GM23338 (cell line): ENCODE measurements around the gene HDGFL2. TPM values are rescaled to one million over a fixed set of nuclear protein-coding genes. Genes with fewer than 3 reads are reported as not detected.

Source experiments
- ATAC-seq: fragments of 200-7000 bp; cut with Tn5 transposase; 3 replicates; pipeline ENCODE4 v1.9.1; 2020
- DNase-seq: peaks from one replicate; pipeline ENCODE4 v3.0.0-alpha.2; 2015; ENCODE audit warnings: low spot score
- H2AFZ ChIP-seq: fragments of 200-600 bp; sonication (generic); 2 replicates; pipeline ENCODE4 v1.8.0; 2016; ENCODE audit warnings: antibody characterized with exemption, mild to moderate bottlenecking, moderate library complexity
- H3F3A ChIP-seq: fragments of 200-600 bp; sonication (generic); replicated peaks from 2 replicates; pipeline ENCODE4 v1.8.0; 2017; ENCODE audit warnings: antibody characterized with exemption, mixed run types, low read depth
- H3K27ac ChIP-seq: fragments of 200-600 bp; sonication (generic); 2 replicates; pipeline ENCODE4 v1.6.1; 2016; ENCODE audit warnings: low read depth
- H3K27me3 ChIP-seq: fragments of 200-600 bp; sonication (generic); 2 replicates; pipeline ENCODE4 v1.8.0; 2016; ENCODE audit warnings: mild to moderate bottlenecking, mixed run types, moderate library complexity; ENCODE audit not compliant: insufficient read depth
- H3K36me3 ChIP-seq: fragments of 200-600 bp; sonication (generic); 2 replicates; pipeline ENCODE4 v1.8.0; 2016; ENCODE audit warnings: mild to moderate bottlenecking; ENCODE audit not compliant: insufficient read depth
- H3K4me1 ChIP-seq: fragments of 200-600 bp; sonication (generic); 2 replicates; pipeline ENCODE4 v1.8.0; 2016; ENCODE audit warnings: mild to moderate bottlenecking, moderate library complexity; ENCODE audit not compliant: insufficient read depth
- H3K4me2 ChIP-seq: fragments of 200-600 bp; sonication (generic); 2 replicates; pipeline ENCODE4 v1.7.1; 2017; ENCODE audit warnings: mixed run types
- H3K4me3 ChIP-seq: fragments of 200-600 bp; sonication (generic); 2 replicates; pipeline ENCODE4 v1.6.1; 2016; ENCODE audit warnings: mixed run types
- H3K79me2 ChIP-seq: fragments of 200-600 bp; sonication (generic); replicated peaks from 2 replicates; pipeline ENCODE4 v1.8.0; 2017; ENCODE audit warnings: mild to moderate bottlenecking; ENCODE audit not compliant: insufficient read depth
- H3K9me2 ChIP-seq: fragments of 200-600 bp; sonication (generic); 2 replicates; pipeline ENCODE4 v1.8.0; 2017; ENCODE audit not compliant: insufficient read depth
- H4K20me1 ChIP-seq: fragments of 200-600 bp; sonication (generic); replicated peaks from 2 replicates; pipeline ENCODE4 v1.8.0; 2017; ENCODE audit warnings: mild to moderate bottlenecking; ENCODE audit not compliant: insufficient read depth
- H3K27ac Mint-ChIP-seq: 2 replicates; pipeline ENCODE4 v1.8.0; 2020; ENCODE audit warnings: inconsistent platforms, mild to moderate bottlenecking, moderate library complexity, mixed read lengths
- H3K27me3 Mint-ChIP-seq: 3 replicates; pipeline ENCODE4 v1.8.0; 2022; ENCODE audit warnings: low read depth, mild to moderate bottlenecking, moderate library complexity, mixed read lengths, inconsistent platforms; ENCODE audit not compliant: insufficient read depth, poor library complexity
- H3K36me3 Mint-ChIP-seq: 3 replicates; pipeline ENCODE4 v1.8.0; 2021; ENCODE audit warnings: low read depth, mild to moderate bottlenecking, inconsistent platforms, moderate library complexity, mixed read lengths
- H3K4me1 Mint-ChIP-seq: 3 replicates; pipeline ENCODE4 v1.8.0; 2020; ENCODE audit warnings: mild to moderate bottlenecking, inconsistent platforms, mixed read lengths
- H3K4me3 Mint-ChIP-seq: 3 replicates; pipeline ENCODE4 v1.8.0; 2021; ENCODE audit warnings: moderate library complexity, mild to moderate bottlenecking, inconsistent platforms, mixed read lengths
- H3K9me3 Mint-ChIP-seq: 3 replicates; pipeline ENCODE4 v1.8.0; 2020; ENCODE audit warnings: moderate library complexity, mild to moderate bottlenecking, inconsistent platforms, mixed read lengths
- CREB1 ChIP-seq: fragments of 250-450 bp; sonication (Bioruptor Pico); IDR thresholded peaks from 2 replicates; pipeline ENCODE4 v1.5.0; 2020; ENCODE audit warnings: low read depth, mild to moderate bottlenecking, moderate library complexity
- ETS1 ChIP-seq: IDR thresholded peaks from 2 replicates; pipeline ENCODE4 v1.6.1; 2016; ENCODE audit warnings: antibody characterized with exemption
- EZH2 ChIP-seq: fragments of 200-600 bp; sonication (generic); IDR thresholded peaks from one replicate; pipeline ENCODE4 v1.8.0; 2017; ENCODE audit warnings: antibody characterized with exemption, mild to moderate bottlenecking, low read depth; ENCODE audit not compliant: unreplicated experiment
- EZH2phosphoT487 ChIP-seq: fragments of 200-600 bp; sonication (generic); IDR thresholded peaks from one replicate; pipeline ENCODE4 v1.8.1; 2018; ENCODE audit warnings: antibody characterized with exemption; ENCODE audit not compliant: unreplicated experiment
- JUNB ChIP-seq: IDR thresholded peaks from one replicate; pipeline ENCODE4 v1.6.1; 2016; ENCODE audit warnings: antibody characterized with exemption; ENCODE audit not compliant: unreplicated experiment
- POLR2AphosphoS5 ChIP-seq: IDR thresholded peaks from 2 replicates; pipeline ENCODE4 v1.6.1; 2016; ENCODE audit warnings: antibody characterized with exemption, low read depth
- STAT1 ChIP-seq: IDR thresholded peaks from one replicate; pipeline ENCODE4 v1.6.1; 2016; ENCODE audit warnings: antibody characterized with exemption; ENCODE audit not compliant: unreplicated experiment
- ZNF114 ChIP-seq: fragments of 250-450 bp; sonication (Bioruptor Pico); IDR thresholded peaks from 2 replicates; pipeline ENCODE4 v1.5.0; 2020; ENCODE audit warnings: mild to moderate bottlenecking, moderate library complexity
- ZNF331 ChIP-seq: fragments of 250-450 bp; sonication (Bioruptor Pico); IDR thresholded peaks from 2 replicates; pipeline ENCODE4 v1.5.0; 2020; ENCODE audit warnings: low read depth, mild to moderate bottlenecking, moderate library complexity
- polyA plus RNA-seq: library from polyadenylated mRNA; unstranded; fragments of >200 nt; fragmentation: Nextera tagmentation; extraction: Ambion mirVana; gene quantifications from 2 replicates; pipeline ENCODE4 v1.2.1, GENCODE V29; 2016
- total RNA-seq: library from RNA; depleted of rRNA; stranded (reverse); fragments of >200 nt; shearing (Covaris generic); gene quantifications from 2 replicates; pipeline ENCODE4 v1.2.3, GENCODE V29; 2014
- TF ChIP-seq, protein P1 (sequence below): IDR thresholded peaks from one replicate; pipeline ENCODE4 v1.6.1; 2018; ENCODE audit warnings: antibody characterized with exemption; ENCODE audit not compliant: unreplicated experiment
- TF ChIP-seq, protein P2 (sequence below), 2 experiments: fragments of 200-600 bp in 1 of 2; sonication (generic) in 1 of 2; conservative IDR thresholded peaks; 2 replicates each; pipeline versions ENCODE4 v1.5.1 to v1.6.1; 2016 to 2017; ENCODE audit warnings: antibody characterized with exemption in 2 of 2, low read depth in 2 of 2, mild to moderate bottlenecking in 2 of 2, moderate library complexity in 1 of 2

The HDGFL2 gene
- total and polyA plus RNA-seq, 2 experiments from 2014 or later, result 64.8 to 113 TPM

DNA sequence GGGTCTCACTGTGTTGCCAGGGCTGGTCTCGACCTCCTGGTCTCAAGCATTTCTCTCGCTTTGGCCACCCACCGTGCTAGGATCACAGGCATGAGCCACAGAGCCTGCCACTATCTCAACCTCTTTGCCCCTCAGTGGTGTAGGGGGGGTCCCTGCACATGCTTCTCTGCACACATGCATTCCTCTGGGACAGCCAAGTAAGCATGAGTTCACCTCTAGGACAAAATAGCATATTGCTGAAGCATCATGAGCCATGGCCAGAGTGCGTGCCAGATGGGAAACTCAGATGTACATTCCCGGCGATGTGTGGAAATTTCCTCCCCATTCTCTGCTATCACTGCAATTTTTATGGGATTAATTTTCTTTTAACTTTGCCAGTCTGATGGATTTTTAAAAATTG is 46.6 kb upstream of the HDGFL2 start (continued):
- TF ChIP-seq, protein P1, sequence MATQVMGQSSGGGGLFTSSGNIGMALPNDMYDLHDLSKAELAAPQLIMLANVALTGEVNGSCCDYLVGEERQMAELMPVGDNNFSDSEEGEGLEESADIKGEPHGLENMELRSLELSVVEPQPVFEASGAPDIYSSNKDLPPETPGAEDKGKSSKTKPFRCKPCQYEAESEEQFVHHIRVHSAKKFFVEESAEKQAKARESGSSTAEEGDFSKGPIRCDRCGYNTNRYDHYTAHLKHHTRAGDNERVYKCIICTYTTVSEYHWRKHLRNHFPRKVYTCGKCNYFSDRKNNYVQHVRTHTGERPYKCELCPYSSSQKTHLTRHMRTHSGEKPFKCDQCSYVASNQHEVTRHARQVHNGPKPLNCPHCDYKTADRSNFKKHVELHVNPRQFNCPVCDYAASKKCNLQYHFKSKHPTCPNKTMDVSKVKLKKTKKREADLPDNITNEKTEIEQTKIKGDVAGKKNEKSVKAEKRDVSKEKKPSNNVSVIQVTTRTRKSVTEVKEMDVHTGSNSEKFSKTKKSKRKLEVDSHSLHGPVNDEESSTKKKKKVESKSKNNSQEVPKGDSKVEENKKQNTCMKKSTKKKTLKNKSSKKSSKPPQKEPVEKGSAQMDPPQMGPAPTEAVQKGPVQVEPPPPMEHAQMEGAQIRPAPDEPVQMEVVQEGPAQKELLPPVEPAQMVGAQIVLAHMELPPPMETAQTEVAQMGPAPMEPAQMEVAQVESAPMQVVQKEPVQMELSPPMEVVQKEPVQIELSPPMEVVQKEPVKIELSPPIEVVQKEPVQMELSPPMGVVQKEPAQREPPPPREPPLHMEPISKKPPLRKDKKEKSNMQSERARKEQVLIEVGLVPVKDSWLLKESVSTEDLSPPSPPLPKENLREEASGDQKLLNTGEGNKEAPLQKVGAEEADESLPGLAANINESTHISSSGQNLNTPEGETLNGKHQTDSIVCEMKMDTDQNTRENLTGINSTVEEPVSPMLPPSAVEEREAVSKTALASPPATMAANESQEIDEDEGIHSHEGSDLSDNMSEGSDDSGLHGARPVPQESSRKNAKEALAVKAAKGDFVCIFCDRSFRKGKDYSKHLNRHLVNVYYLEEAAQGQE, result no peak
- TF ChIP-seq ZNF331 (CRISPR knock-in tag), result no peak

- Mint-ChIP-seq H3K27ac (no peak overlapping the region), H3K4me3 (no peak overlapping the region)
- peaks cover 17% of the 10 kb centered on the region for H3K79me2 ChIP-seq
Measured at GRCh38 chr19:4428326-4428975, 43.6 kb upstream of the HDGFL2 start.

DNA sequence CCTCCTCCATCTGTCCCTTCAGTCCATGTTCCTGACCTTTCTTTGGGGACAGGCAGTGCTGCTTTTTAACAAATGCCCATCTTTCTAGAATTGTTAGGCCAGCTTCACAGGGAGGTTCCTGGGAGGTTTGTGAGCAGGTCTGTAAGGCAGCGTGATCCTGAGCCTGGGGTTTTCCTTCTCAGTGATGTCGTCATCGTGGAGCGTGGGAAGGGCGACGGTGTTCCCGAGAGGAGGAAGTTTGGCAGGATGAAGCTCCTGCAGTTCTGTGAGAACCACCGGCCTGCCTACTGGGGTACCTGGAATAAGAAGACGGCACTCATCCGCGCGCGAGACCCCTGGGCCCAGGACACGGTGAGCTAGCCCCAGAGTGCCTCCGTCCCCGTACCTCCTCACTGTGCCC is 42.8 kb upstream of the HDGFL2 start:
- H3F3A ChIP-seq, result peaks cover 10% of the 10 kb centered on the region
- no peaks in the 10 kb centered on the region for H3K9me3 Mint-ChIP-seq
- ATAC-seq (no peak), DNase-seq (no peak)
- H3K27me3 ChIP-seq, result no peaks in the 10 kb centered on the region
- no peaks in the 10 kb centered on the region; the same call in 2 of the 3 replicates for H3K4me1 Mint-ChIP-seq
- H3K9me2 ChIP-seq, result no peaks in the 10 kb centered on the region
- peaks cover 69% of the 10 kb centered on the region for H3K36me3 ChIP-seq
- H2AFZ ChIP-seq, result no peak overlapping the region
- no peak overlapping the region for H3K27ac Mint-ChIP-seq
- H3K4me1 ChIP-seq, result no peaks in the 10 kb centered on the region
- peaks cover 23% of the 10 kb centered on the region for H4K20me1 ChIP-seq
- peaks cover 92% of the 10 kb centered on the region for H3K36me3 Mint-ChIP-seq
- H3K4me2 ChIP-seq, result no peak overlapping the region
- H3K4me3 Mint-ChIP-seq, result no peak overlapping the region
- H3K79me2 ChIP-seq, result peaks cover 25% of the 10 kb centered on the region
- H3K27ac ChIP-seq, result no peak overlapping the region
- no peak overlapping the region for H3K4me3 ChIP-seq
- H3K27me3 Mint-ChIP-seq, result peaks cover 9% of the 10 kb centered on the region
- TF ChIP-seq ZNF114 (CRISPR knock-in tag) (no peak), CREB1 (CRISPR knock-in tag) (no peak), ZNF331 (CRISPR knock-in tag) (no peak), EZH2 (no peak), JUNB (no peak), STAT1 (no peak), EZH2phosphoT487 (no peak), ETS1 (no peak)
- TF ChIP-seq, protein P2, sequence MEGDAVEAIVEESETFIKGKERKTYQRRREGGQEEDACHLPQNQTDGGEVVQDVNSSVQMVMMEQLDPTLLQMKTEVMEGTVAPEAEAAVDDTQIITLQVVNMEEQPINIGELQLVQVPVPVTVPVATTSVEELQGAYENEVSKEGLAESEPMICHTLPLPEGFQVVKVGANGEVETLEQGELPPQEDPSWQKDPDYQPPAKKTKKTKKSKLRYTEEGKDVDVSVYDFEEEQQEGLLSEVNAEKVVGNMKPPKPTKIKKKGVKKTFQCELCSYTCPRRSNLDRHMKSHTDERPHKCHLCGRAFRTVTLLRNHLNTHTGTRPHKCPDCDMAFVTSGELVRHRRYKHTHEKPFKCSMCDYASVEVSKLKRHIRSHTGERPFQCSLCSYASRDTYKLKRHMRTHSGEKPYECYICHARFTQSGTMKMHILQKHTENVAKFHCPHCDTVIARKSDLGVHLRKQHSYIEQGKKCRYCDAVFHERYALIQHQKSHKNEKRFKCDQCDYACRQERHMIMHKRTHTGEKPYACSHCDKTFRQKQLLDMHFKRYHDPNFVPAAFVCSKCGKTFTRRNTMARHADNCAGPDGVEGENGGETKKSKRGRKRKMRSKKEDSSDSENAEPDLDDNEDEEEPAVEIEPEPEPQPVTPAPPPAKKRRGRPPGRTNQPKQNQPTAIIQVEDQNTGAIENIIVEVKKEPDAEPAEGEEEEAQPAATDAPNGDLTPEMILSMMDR (conservative IDR thresholded peaks at IDR 0.05; ENCODE audit: low read depth in 2 of 2), result no peak

More at GRCh38 chr19:4428326-4428975, 43.6 kb upstream of the HDGFL2 start:
- ATAC-seq (no peak), DNase-seq (no peak)
- no peaks in the 10 kb centered on the region; the same call in 2 of the 3 replicates for H3K4me1 Mint-ChIP-seq
- H3K4me2 ChIP-seq, result no peak overlapping the region
- no peaks in the 10 kb centered on the region for H3K9me3 Mint-ChIP-seq
- peaks cover 16% of the 10 kb centered on the region for H3F3A ChIP-seq
- H4K20me1 ChIP-seq, result peaks cover 29% of the 10 kb centered on the region
- H3K9me2 ChIP-seq, result no peaks in the 10 kb centered on the region
- H3K4me1 ChIP-seq, result no peaks in the 10 kb centered on the region
- H3K27me3 ChIP-seq, result no peaks in the 10 kb centered on the region
- H3K36me3 ChIP-seq, result peaks cover 69% of the 10 kb centered on the region
- H2AFZ ChIP-seq, result no peak overlapping the region
- no peak overlapping the region for H3K4me3 ChIP-seq
- peak overlapping the region; percentile 45; the same call in 1 of the 2 replicates for H3K27ac ChIP-seq
- TF ChIP-seq ZNF331 (CRISPR knock-in tag), result no peak
- TF ChIP-seq EZH2phosphoT487, result no peak
- no peak for TF ChIP-seq ETS1
- TF ChIP-seq CREB1 (CRISPR knock-in tag), result no peak
- TF ChIP-seq POLR2AphosphoS5, result no peak
- TF ChIP-seq JUNB, result no peak
- no peak for TF ChIP-seq ZNF114 (CRISPR knock-in tag)
- H3K36me3 Mint-ChIP-seq, result peaks cover 92% of the 10 kb centered on the region
- H3K27me3 Mint-ChIP-seq, result peaks cover 9% of the 10 kb centered on the region
